ENCODE data around the gene PRCP. TPM values are rescaled to one million over a fixed set of nuclear protein-coding genes. Genes with fewer than 3 reads are reported as not detected.

Gene PRCP
- total RNA-seq, 2 experiments from 2014 or later = 21.8 to 29.9 TPM

DNA sequence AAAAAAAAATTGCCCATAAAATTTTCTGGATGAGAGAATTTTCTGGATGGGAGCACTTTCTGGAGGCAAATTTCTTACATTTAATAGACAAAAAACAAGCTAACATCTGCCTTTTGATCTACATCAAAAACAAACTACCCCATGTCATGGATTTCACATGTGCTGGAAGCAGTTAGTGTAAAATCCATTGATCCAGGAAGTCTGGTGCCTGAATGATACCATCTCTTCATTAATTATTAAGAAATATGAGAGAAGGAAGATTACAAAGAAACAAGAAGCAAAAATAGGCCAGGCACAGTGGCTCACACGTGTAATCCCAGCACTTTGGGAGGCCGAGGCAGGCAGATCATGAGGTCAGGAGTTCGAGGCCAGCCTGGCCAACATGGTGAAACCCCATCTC is 113.4 kb downstream of the PRCP start:
- no peak overlapping the region for H3K4me3 Mint-ChIP-seq
- DNase-seq (no peak), ATAC-seq (no peak)
- peaks cover 1% of the 10 kb centered on the region for H3K9me3 Mint-ChIP-seq
- H3K27me3 Mint-ChIP-seq = no peaks in the 10 kb centered on the region
- H3K4me1 Mint-ChIP-seq (ENCODE audit: low read depth) = no peaks in the 10 kb centered on the region
- no peak for TF ChIP-seq CTCF (IDR thresholded peaks at IDR 0.05)
- CTCF ChIA-PET = interaction anchor here (1.2 to 1.3 kb wide), 2 partner anchors 11 to 66 kb away, joined by 3 to 4 read pairs; no protein-coding TSS in a partner anchor
- POLR2A ChIA-PET = no interaction called here
- H3K36me3 Mint-ChIP-seq (ENCODE audit: low read depth) = no peaks in the 10 kb centered on the region
- intact Hi-C loops (cut with micrococcal nuclease) = no loop called here
- no peak overlapping the region for H3K27ac Mint-ChIP-seq

DNA sequence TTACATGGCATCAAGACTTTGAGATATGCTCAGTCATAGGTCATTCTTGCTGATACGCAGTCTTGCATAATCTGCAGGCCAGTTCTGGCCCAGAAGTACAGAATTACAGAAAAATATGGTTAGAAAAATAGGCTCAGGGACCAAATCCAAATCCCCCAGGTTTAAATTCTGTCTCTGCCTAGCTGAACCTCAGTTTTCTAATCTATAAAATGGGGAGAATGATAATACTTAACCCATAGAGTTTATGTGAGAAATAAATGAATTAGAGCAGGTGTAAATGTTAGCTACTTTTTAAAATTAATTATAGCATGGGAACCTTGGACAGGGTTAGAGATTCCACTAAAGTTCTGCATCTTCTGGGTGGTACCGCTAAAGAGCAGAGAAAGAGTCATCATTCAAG is 114.2 kb downstream of the PRCP start:
- Mint-ChIP-seq H3K4me3 (no peak overlapping the region), H3K4me1 (ENCODE audit: low read depth) (no peaks in the 10 kb centered on the region), H3K9me3 (peaks cover 1% of the 10 kb centered on the region), H3K36me3 (ENCODE audit: low read depth) (no peaks in the 10 kb centered on the region), H3K27ac (no peak overlapping the region), H3K27me3 (no peaks in the 10 kb centered on the region)
- CTCF ChIA-PET = interaction anchor here (1.3 kb wide), 1 partner anchor 65 kb away, joined by 3 read pairs; no protein-coding TSS in a partner anchor
- ATAC-seq = no peak
- TF ChIP-seq CTCF (IDR thresholded peaks at IDR 0.05) = no peak
- intact Hi-C loops (cut with micrococcal nuclease) = no loop called here
- DNase-seq = no peak
- POLR2A ChIA-PET = no interaction called here

DNA sequence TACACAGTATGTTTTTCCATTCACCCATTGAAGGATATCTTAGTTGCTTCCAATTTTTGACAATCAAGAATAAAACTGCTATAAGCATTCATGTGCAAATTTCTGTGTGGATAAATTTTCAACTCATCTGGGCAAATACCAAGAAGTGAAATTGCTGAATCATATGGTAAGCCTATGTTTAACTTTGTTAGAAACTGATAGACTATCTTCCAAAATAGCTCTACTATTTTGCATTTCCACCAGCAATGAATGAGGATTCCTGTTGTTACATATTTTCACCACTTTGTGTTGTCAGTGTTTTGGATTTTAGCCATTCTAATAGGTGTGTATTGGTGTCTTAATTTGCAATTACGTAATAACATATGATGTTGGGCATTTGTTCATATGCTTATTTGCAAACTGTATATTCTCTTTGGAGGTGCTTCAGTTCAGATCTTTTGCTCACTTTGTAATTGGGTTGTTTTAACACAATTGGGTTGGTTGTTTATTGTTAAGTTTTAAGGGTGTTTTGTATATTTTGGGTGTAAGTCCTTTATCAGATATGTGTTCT is 117.3 kb downstream of the PRCP start:
- no peak overlapping the region for H3K27ac Mint-ChIP-seq
- ATAC-seq (no peak), DNase-seq (no peak)
- ChIA-PET POLR2A (no interaction called here), CTCF (no interaction called here)
- H3K36me3 Mint-ChIP-seq (ENCODE audit: low read depth) = no peaks in the 10 kb centered on the region
- no peak overlapping the region for H3K4me3 Mint-ChIP-seq
- no peaks in the 10 kb centered on the region for H3K4me1 Mint-ChIP-seq (ENCODE audit: low read depth)
- TF ChIP-seq CTCF (IDR thresholded peaks at IDR 0.05) = no peak
- H3K27me3 Mint-ChIP-seq = peaks cover 5% of the 10 kb centered on the region
- peaks cover 3% of the 10 kb centered on the region for H3K9me3 Mint-ChIP-seq
- intact Hi-C loops (cut with micrococcal nuclease) = no loop called here

DNA sequence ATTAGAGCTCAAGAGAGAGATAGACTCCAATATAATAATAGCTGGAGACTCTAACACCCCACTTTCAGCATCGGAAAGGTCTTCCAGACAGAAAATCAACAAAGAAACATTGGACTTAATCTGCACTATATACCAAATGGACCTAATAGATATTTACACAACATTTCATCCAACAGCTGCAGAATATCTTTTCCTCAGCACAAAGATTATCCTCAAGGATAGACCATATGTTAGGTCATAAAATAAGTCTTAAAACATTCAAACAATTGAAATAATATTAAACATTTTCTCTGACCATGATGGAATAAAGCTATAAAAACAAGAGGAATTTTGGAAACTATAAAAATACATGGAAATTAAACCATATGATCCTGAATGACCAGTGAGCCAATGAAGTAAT is 121.5 kb downstream of the PRCP start:
- ATAC-seq (no peak), DNase-seq (no peak)
- ChIA-PET CTCF (interaction anchor here (1.5 kb wide), 1 partner anchor 61 kb away, joined by 4 read pairs; no protein-coding TSS in a partner anchor), POLR2A (no interaction called here)
- H3K27ac Mint-ChIP-seq = no peak overlapping the region
- H3K27me3 Mint-ChIP-seq = peaks cover 9% of the 10 kb centered on the region
- TF ChIP-seq CTCF (IDR thresholded peaks at IDR 0.05) = no peak
- H3K9me3 Mint-ChIP-seq = peaks cover 19% of the 10 kb centered on the region
- no peak overlapping the region for H3K4me3 Mint-ChIP-seq
- H3K4me1 Mint-ChIP-seq (ENCODE audit: low read depth) = no peaks in the 10 kb centered on the region
- intact Hi-C loops (cut with micrococcal nuclease) = no loop called here
- H3K36me3 Mint-ChIP-seq (ENCODE audit: low read depth) = peaks cover 3% of the 10 kb centered on the region

- intact Hi-C loops (cut with micrococcal nuclease) = no loop called here
- H3K4me3 Mint-ChIP-seq = no peak overlapping the region
- CTCF ChIA-PET = interaction anchor here (0.7 to 2.1 kb wide), 8 partner anchors 9 to 722 kb away, joined by 3 to 8 read pairs (median 4); no protein-coding TSS in a partner anchor
These were observed 123.9 kb downstream of the PRCP start for GRCh38 chr11:82776377-82776776.

More at GRCh38 chr11:82776377-82776776, 123.9 kb downstream of the PRCP start:
- peaks cover 9% of the 10 kb centered on the region for H3K27me3 Mint-ChIP-seq
- H3K9me3 Mint-ChIP-seq = peaks cover 19% of the 10 kb centered on the region
- DNase-seq = no peak
- TF ChIP-seq CTCF (IDR thresholded peaks at IDR 0.05) = no peak
- H3K27ac Mint-ChIP-seq = no peak overlapping the region
- POLR2A ChIA-PET = interaction anchor here (0.5 kb wide), 1 partner anchor 674 kb away, joined by 4 read pairs; no protein-coding TSS in a partner anchor
- no peak for ATAC-seq
- H3K36me3 Mint-ChIP-seq (ENCODE audit: low read depth) = peaks cover 3% of the 10 kb centered on the region
- no peaks in the 10 kb centered on the region for H3K4me1 Mint-ChIP-seq (ENCODE audit: low read depth)

All from activated CD8-positive, alpha-beta T cell treated with anti-CD3 and anti-CD28 coated beads for 36 hours (primary cell).